ENCODE data around the gene PDE5A. TPM values are rescaled to one million over a fixed set of nuclear protein-coding genes. Genes with fewer than 3 reads are reported as not detected.

Gene PDE5A
- polyA plus RNA-seq, 1 of the 3 experiments (the other 2 are of a cell fraction) = 6.4 TPM

- DNase-seq = no peak
- Histone ChIP-seq H3K79me2 (ENCODE audit: insufficient read depth) (no peaks in the 10 kb centered on the region), H3K9ac (no peak overlapping the region), H3K4me1 (ENCODE audit: control insufficient read depth in 1 of 2, insufficient read depth in 2 of 2, low read depth in 1 of 2, low read length in 1 of 2) (no peaks in the 10 kb centered on the region), H3F3A (replicated peaks; ENCODE audit: insufficient read depth) (no peaks in the 10 kb centered on the region), H3K27me3 (ENCODE audit: insufficient read depth) (no peaks in the 10 kb centered on the region), H3K4me2 (no peak overlapping the region), H3K27ac (ENCODE audit: low read depth in 2 of 2, low read length in 1 of 2) (no peak overlapping the region), H3K4me3 (ENCODE audit: low read depth in 2 of 2, low read length in 1 of 2) (no peak overlapping the region), H4K20me1 (ENCODE audit: insufficient read depth) (no peaks in the 10 kb centered on the region), H3K9me3 (no peaks in the 10 kb centered on the region), H3K36me3 (replicated peaks in 1 of 2; ENCODE audit: control insufficient read depth in 1 of 2, insufficient read depth in 2 of 2, low read length in 1 of 2) (no peaks in the 10 kb centered on the region), H3K9me2 (no peaks in the 10 kb centered on the region), H2AFZ (ENCODE audit: low read depth) (no peak overlapping the region)
- TF ChIP-seq RXRA (IDR thresholded peaks at IDR 0.05; ENCODE audit: borderline replicate concordance, low read depth) = no peak
- no peak for TF ChIP-seq SIN3A (IDR thresholded peaks at IDR 0.05; ENCODE audit: borderline replicate concordance, low read depth, low read length)
- TF ChIP-seq YY1 (IDR thresholded peaks at IDR 0.05; ENCODE audit: low read depth) = no peak
- TF ChIP-seq SMC3 (IDR thresholded peaks at IDR 0.05; ENCODE audit: low read depth, low read length) = no peak
- no peak for TF ChIP-seq FOSL2 (IDR thresholded peaks at IDR 0.05; ENCODE audit: borderline replicate concordance, low read depth)
- no peak for TF ChIP-seq RAD21 (IDR thresholded peaks at IDR 0.05; ENCODE audit: low read length)
- no peak for TF ChIP-seq TCF12 (IDR thresholded peaks at IDR 0.05)
- TF ChIP-seq PBX3 (IDR thresholded peaks at IDR 0.05) = no peak
- TF ChIP-seq POLR2AphosphoS5 (IDR thresholded peaks at IDR 0.05; ENCODE audit: low read depth, low read length) = no peak
- no peak for TF ChIP-seq ZBTB33 (IDR thresholded peaks at IDR 0.05; ENCODE audit: borderline replicate concordance, low read depth)
- CTCF ChIA-PET = interaction anchor here (0.8 to 1.6 kb wide), 2 partner anchors 30 to 38 kb away, joined by 3 to 5 read pairs; no protein-coding TSS in a partner anchor
- POLR2A ChIA-PET = no interaction called here
Observed at GRCh38 chr4:119589165-119589564, 39.4 kb downstream of the PDE5A start.

GRCh38 chr4:119587796-119588195 is 40.8 kb downstream of the PDE5A start:
- CTCF ChIA-PET = no interaction called here
- DNase-seq = no peak
- Histone ChIP-seq H3K9me2 (no peaks in the 10 kb centered on the region), H3K4me2 (no peak overlapping the region), H3F3A (replicated peaks; ENCODE audit: insufficient read depth) (no peaks in the 10 kb centered on the region), H3K27me3 (ENCODE audit: insufficient read depth) (no peaks in the 10 kb centered on the region), H3K36me3 (replicated peaks in 1 of 2; ENCODE audit: control insufficient read depth in 1 of 2, insufficient read depth in 2 of 2, low read length in 1 of 2) (no peaks in the 10 kb centered on the region), H2AFZ (ENCODE audit: low read depth) (no peak overlapping the region), H3K9ac (no peak overlapping the region), H3K9me3 (no peaks in the 10 kb centered on the region), H3K4me1 (ENCODE audit: control insufficient read depth in 1 of 2, insufficient read depth in 2 of 2, low read depth in 1 of 2, low read length in 1 of 2) (no peaks in the 10 kb centered on the region), H3K27ac (ENCODE audit: low read depth in 2 of 2, low read length in 1 of 2) (no peak overlapping the region), H3K79me2 (ENCODE audit: insufficient read depth) (no peaks in the 10 kb centered on the region), H4K20me1 (ENCODE audit: insufficient read depth) (no peaks in the 10 kb centered on the region), H3K4me3 (ENCODE audit: low read depth in 2 of 2, low read length in 1 of 2) (no peak overlapping the region)
- 95% methylated on average over 3 of the region's 3 CpGs for WGBS (ENCODE audit: low lambda C conversion rate)
- POLR2A ChIA-PET = no interaction called here
- TF ChIP-seq RFX5 (IDR thresholded peaks at IDR 0.05; ENCODE audit: low read length) (no peak), GABPA (IDR thresholded peaks at IDR 0.05; ENCODE audit: low read depth) (no peak), RAD21 (IDR thresholded peaks at IDR 0.05; ENCODE audit: low read length) (no peak), NFIC (IDR thresholded peaks at IDR 0.05; ENCODE audit: borderline replicate concordance) (no peak), TAF1 (IDR thresholded peaks at IDR 0.05; ENCODE audit: borderline replicate concordance, low read depth, low read length) (no peak)

Data from SK-N-SH (cell line).